Activated CD8-positive, alpha-beta memory T cell treated with anti-CD3 and anti-CD28 coated beads, Interleukin-2, amount 10 ng/mL, durations not matched to agents 7 days and 5 days (primary cell): ENCODE measurements around the gene FCN3. TPM values are rescaled to one million over a fixed set of nuclear protein-coding genes. Genes with fewer than 3 reads are reported as not detected.
A peak's percentile ranks its signal among the peaks of the same experiment; 100 is the strongest.
"Not testable (repeated sequence)": the region's sequence is repeated elsewhere in the genome, so short reads cannot be mapped to it uniquely, and the experiment has no call there.

Experiments used
- ATAC-seq: fragments of 150-1000 bp; cut with Tn5 transposase; one replicate; pipeline ENCODE4 v1.10.0; 2021; ENCODE audit warnings: moderate library complexity
- CTCF ChIA-PET: fragments of 350-600 bp; sonication (Branson Sonifier 250); formaldehyde crosslinking; loops from one replicate; lab custom pipeline; 2021; ENCODE audit warnings: antibody characterized with exemption; lab: Charles Lee
- DNase-seq: peaks from one replicate; pipeline ENCODE4 v3.0.0-alpha.2; 2020
- H3K27ac Mint-ChIP-seq: one replicate; pipeline ENCODE4 v1.8.0; 2021; ENCODE audit warnings: mild to moderate bottlenecking, mixed read lengths
- H3K27me3 Mint-ChIP-seq: one replicate; pipeline ENCODE4 v1.8.0; 2021; ENCODE audit warnings: mixed read lengths
- H3K36me3 Mint-ChIP-seq: one replicate; pipeline ENCODE4 v1.8.0; 2021; ENCODE audit warnings: mild to moderate bottlenecking, mixed read lengths
- H3K4me1 Mint-ChIP-seq: one replicate; pipeline ENCODE4 v1.8.0; 2021; ENCODE audit warnings: mixed read lengths
- H3K4me3 Mint-ChIP-seq: one replicate; pipeline ENCODE4 v1.8.0; 2021; ENCODE audit warnings: mild to moderate bottlenecking, moderate library complexity, mixed read lengths
- H3K9me3 Mint-ChIP-seq: one replicate; pipeline ENCODE4 v1.8.0; 2022; ENCODE audit warnings: low read depth, mixed read lengths
- total RNA-seq, 2 experiments: library from RNA; stranded (reverse); gene quantifications; one replicate each; pipeline ENCODE4 v1.2.3, GENCODE V29; 2021

FCN3 gene
- total RNA-seq, 2 experiments from 2014 or later = not detected

GRCh38 chr1:27397110-27397509, 22.5 kb upstream of the FCN3 start:
- CTCF ChIA-PET = interaction anchor here (0.6 to 14.3 kb wide), 10 partner anchors 10 to 266 kb away, joined by 3 to 331 read pairs (median 8); partner anchors contain the start of gene AHDC1
- ATAC-seq (no peak), DNase-seq (no peak)
- no peak overlapping the region for H3K4me3 Mint-ChIP-seq
- H3K4me1 Mint-ChIP-seq = peaks cover 1% of the 10 kb centered on the region
- H3K9me3 Mint-ChIP-seq = no peaks in the 10 kb centered on the region
- H3K36me3 Mint-ChIP-seq = no peaks in the 10 kb centered on the region
- H3K27ac Mint-ChIP-seq = no peak overlapping the region
- no peaks in the 10 kb centered on the region for H3K27me3 Mint-ChIP-seq

- Mint-ChIP-seq H3K4me1 (peaks cover 8% of the 10 kb centered on the region), H3K27ac (no peak overlapping the region), H3K27me3 (peaks cover 5% of the 10 kb centered on the region), H3K4me3 (no peak overlapping the region), H3K36me3 (no peaks in the 10 kb centered on the region), H3K9me3 (no peaks in the 10 kb centered on the region)
- DNase-seq = peak; percentile 86
- peak; percentile 34 for ATAC-seq
- CTCF ChIA-PET = interaction anchor here (0.6 to 14.3 kb wide), 44 partner anchors 8 to 351 kb away, joined by 3 to 331 read pairs (median 5); partner anchors contain the start of genes AHDC1, CD164L2, MAP3K6 and SYTL1
These were observed 21.0 kb upstream of the FCN3 start for GRCh38 chr1:27395441-27396195.

- ATAC-seq (no peak), DNase-seq (no peak)
- peaks cover 8% of the 10 kb centered on the region for H3K4me1 Mint-ChIP-seq
- H3K27ac Mint-ChIP-seq = no peak overlapping the region
- CTCF ChIA-PET = interaction anchor here (0.7 to 14.3 kb wide), 40 partner anchors 8 to 398 kb away, joined by 3 to 331 read pairs (median 5); partner anchors contain the start of genes AHDC1, CD164L2, MAP3K6 and SYTL1
- peaks cover 9% of the 10 kb centered on the region for H3K27me3 Mint-ChIP-seq
- H3K9me3 Mint-ChIP-seq = no peaks in the 10 kb centered on the region
- no peaks in the 10 kb centered on the region for H3K36me3 Mint-ChIP-seq
- H3K4me3 Mint-ChIP-seq = no peak overlapping the region
These were observed 20.3 kb upstream of the FCN3 start for GRCh38 chr1:27394925-27395324.

GRCh38 chr1:27394282-27394658, 19.6 kb upstream of the FCN3 start:
- Mint-ChIP-seq H3K36me3 (no peaks in the 10 kb centered on the region), H3K4me1 (peaks cover 8% of the 10 kb centered on the region), H3K27ac (no peak overlapping the region), H3K4me3 (no peak overlapping the region), H3K27me3 (peaks cover 15% of the 10 kb centered on the region), H3K9me3 (no peaks in the 10 kb centered on the region)
- CTCF ChIA-PET = interaction anchor here (0.6 to 14.3 kb wide), 29 partner anchors 7 to 397 kb away, joined by 3 to 331 read pairs (median 6); partner anchors contain the start of genes AHDC1, CD164L2, MAP3K6 and SYTL1
- DNase-seq = no peak
- no peak for ATAC-seq

- no peaks in the 10 kb centered on the region for H3K9me3 Mint-ChIP-seq
- no peak overlapping the region for H3K27ac Mint-ChIP-seq
- no peaks in the 10 kb centered on the region for H3K36me3 Mint-ChIP-seq
- CTCF ChIA-PET = interaction anchor here (0.7 to 14.3 kb wide), 10 partner anchors 9 to 215 kb away, joined by 3 to 331 read pairs (median 5); partner anchors contain the start of genes AHDC1, CD164L2 and MAP3K6
- ATAC-seq (no peak), DNase-seq (no peak)
- peaks cover 8% of the 10 kb centered on the region for H3K4me1 Mint-ChIP-seq
- H3K27me3 Mint-ChIP-seq = peaks cover 16% of the 10 kb centered on the region
- H3K4me3 Mint-ChIP-seq = peak overlapping the region; percentile 27
These were observed 19.1 kb upstream of the FCN3 start for GRCh38 chr1:27393641-27394281.

GRCh38 chr1:27392778-27393635, 18.4 kb upstream of the FCN3 start:
- Mint-ChIP-seq H3K4me3 (peak overlapping the region; percentile 74), H3K27ac (peak overlapping the region; percentile 62), H3K36me3 (no peaks in the 10 kb centered on the region), H3K9me3 (no peaks in the 10 kb centered on the region), H3K27me3 (peaks cover 21% of the 10 kb centered on the region), H3K4me1 (peaks cover 8% of the 10 kb centered on the region)
- DNase-seq (no peak), ATAC-seq (no peak)
- CTCF ChIA-PET = interaction anchor here (0.7 to 14.3 kb wide), 8 partner anchors 9 to 215 kb away, joined by 3 to 331 read pairs (median 4); partner anchors contain the start of genes CD164L2 and MAP3K6

- Mint-ChIP-seq H3K27ac (peak within 1 kb of the TSS; percentile 76), H3K27me3 (peaks cover 21% of the 10 kb centered on the region), H3K4me1 (peaks cover 8% of the 10 kb centered on the region), H3K9me3 (no peaks in the 10 kb centered on the region), H3K36me3 (no peaks in the 10 kb centered on the region), H3K4me3 (peak within 1 kb of the TSS; percentile 74)
- ATAC-seq = peak; percentile 94
- CTCF ChIA-PET = interaction anchor here (0.6 to 11.7 kb wide), 16 partner anchors 21 to 299 kb away, joined by 3 to 260 read pairs (median 4); partner anchors contain the start of genes AHDC1, MAP3K6, SYTL1 and TMEM222
- peak; percentile 95 for DNase-seq
These were observed 17.6 kb upstream of the FCN3 start, which contains the start of gene GPR3 for GRCh38 chr1:27392096-27392777. GPR3 (plus strand) TSS chr1:27392622; CDS start chr1:27393799, 1,177 bp downstream.

GRCh38 chr1:27391511-27392095, 17.0 kb upstream of the FCN3 start:
- Mint-ChIP-seq H3K9me3 (no peaks in the 10 kb centered on the region), H3K4me1 (peaks cover 8% of the 10 kb centered on the region), H3K27me3 (peaks cover 25% of the 10 kb centered on the region), H3K4me3 (peak overlapping the region; percentile 63), H3K27ac (peak overlapping the region; percentile 76), H3K36me3 (no peaks in the 10 kb centered on the region)
- CTCF ChIA-PET = interaction anchor here (0.6 to 11.7 kb wide), 26 partner anchors 13 to 769 kb away, joined by 3 to 260 read pairs (median 4); partner anchors contain the start of genes AHDC1, MAP3K6, SYTL1 and TMEM222
- ATAC-seq (no peak), DNase-seq (peak; percentile 52)

GRCh38 chr1:27388337-27389005, 13.8 kb upstream of the FCN3 start:
- ATAC-seq (no peak), DNase-seq (peak; percentile 83)
- H3K27ac Mint-ChIP-seq = no peak overlapping the region
- H3K4me3 Mint-ChIP-seq = no peak overlapping the region
- peaks cover 8% of the 10 kb centered on the region for H3K4me1 Mint-ChIP-seq
- H3K9me3 Mint-ChIP-seq = no peaks in the 10 kb centered on the region
- H3K36me3 Mint-ChIP-seq = no peaks in the 10 kb centered on the region
- CTCF ChIA-PET = interaction anchor here (0.7 to 11.7 kb wide), 22 partner anchors 10 to 344 kb away, joined by 3 to 260 read pairs (median 4); partner anchors contain the start of genes FCN3, MAP3K6 and SYTL1
- H3K27me3 Mint-ChIP-seq = peaks cover 25% of the 10 kb centered on the region

- peaks cover 19% of the 10 kb centered on the region for H3K27me3 Mint-ChIP-seq
- not testable (repeated sequence) for DNase-seq, H3K9me3 Mint-ChIP-seq, H3K36me3 Mint-ChIP-seq, H3K4me1 Mint-ChIP-seq, H3K4me3 Mint-ChIP-seq, ATAC-seq, H3K27ac Mint-ChIP-seq
- CTCF ChIA-PET = interaction anchor here (0.8 to 11.7 kb wide), 9 partner anchors 10 to 87 kb away, joined by 3 to 260 read pairs (median 3); partner anchors contain the start of gene MAP3K6
These were observed 10.2 kb upstream of the FCN3 start for GRCh38 chr1:27384797-27385196.

- no peaks in the 10 kb centered on the region for H3K4me1 Mint-ChIP-seq
- H3K9me3 Mint-ChIP-seq = no peaks in the 10 kb centered on the region
- no peak overlapping the region for H3K4me3 Mint-ChIP-seq
- peaks cover 13% of the 10 kb centered on the region for H3K27me3 Mint-ChIP-seq
- no peaks in the 10 kb centered on the region for H3K36me3 Mint-ChIP-seq
- no peak overlapping the region for H3K27ac Mint-ChIP-seq
- no peak for DNase-seq
- ATAC-seq = no peak
- CTCF ChIA-PET = interaction anchor here (0.9 to 11.7 kb wide), 5 partner anchors 12 to 86 kb away, joined by 3 to 260 read pairs (median 21); no protein-coding TSS in a partner anchor
These were observed 9.0 kb upstream of the FCN3 start for GRCh38 chr1:27383661-27384060.
